ENCODE measurements around the gene VSTM2L. TPM values are rescaled to one million over a fixed set of nuclear protein-coding genes. Genes with fewer than 3 reads are reported as not detected.

The VSTM2L gene
- total RNA-seq, 1 donor from 2014 or later, result 12.9 TPM

DNA sequence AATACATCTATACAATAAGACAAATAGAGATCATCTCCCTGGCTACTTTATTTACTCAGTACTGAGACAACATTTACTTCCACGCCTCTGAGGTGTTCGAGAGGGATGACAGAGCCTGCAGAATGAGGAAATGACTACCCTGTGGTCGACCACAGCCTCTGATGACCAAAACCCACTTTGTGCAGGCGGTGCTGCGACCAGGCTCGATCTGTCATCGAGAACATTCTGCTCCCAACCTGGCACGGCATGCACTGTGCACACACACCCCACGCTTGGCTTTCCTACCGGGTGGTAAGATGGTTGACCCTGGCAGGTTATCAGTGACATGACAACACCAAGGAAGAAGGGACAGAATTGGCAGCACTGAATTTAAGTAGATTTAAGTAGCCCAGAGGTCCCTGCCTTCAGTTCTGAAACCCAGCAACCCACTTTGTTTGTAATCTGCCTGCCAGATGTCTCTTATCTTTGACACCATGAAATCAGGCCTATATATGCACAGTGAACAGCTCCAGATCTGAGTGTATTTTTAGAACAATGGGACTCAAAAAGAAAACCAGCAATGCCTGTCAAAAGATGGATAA is 87.7 kb downstream of the VSTM2L start:
- peak overlapping the region; percentile 74 for H3K27ac ChIP-seq
- no peak for TF ChIP-seq CTCF (IDR thresholded peaks at IDR 0.05)
- no peaks in the 10 kb centered on the region for H3K9me3 ChIP-seq
- intact Hi-C loops (cut with DNase I), result no loop called here
- no peak overlapping the region for H3K4me3 ChIP-seq
- DNase-seq (peak; percentile 80), ATAC-seq (peak; percentile 66)
- peaks cover 80% of the 10 kb centered on the region for H3K4me1 ChIP-seq
- no peaks in the 10 kb centered on the region for H3K27me3 ChIP-seq
- H3K36me3 ChIP-seq, result peaks cover 13% of the 10 kb centered on the region

DNA sequence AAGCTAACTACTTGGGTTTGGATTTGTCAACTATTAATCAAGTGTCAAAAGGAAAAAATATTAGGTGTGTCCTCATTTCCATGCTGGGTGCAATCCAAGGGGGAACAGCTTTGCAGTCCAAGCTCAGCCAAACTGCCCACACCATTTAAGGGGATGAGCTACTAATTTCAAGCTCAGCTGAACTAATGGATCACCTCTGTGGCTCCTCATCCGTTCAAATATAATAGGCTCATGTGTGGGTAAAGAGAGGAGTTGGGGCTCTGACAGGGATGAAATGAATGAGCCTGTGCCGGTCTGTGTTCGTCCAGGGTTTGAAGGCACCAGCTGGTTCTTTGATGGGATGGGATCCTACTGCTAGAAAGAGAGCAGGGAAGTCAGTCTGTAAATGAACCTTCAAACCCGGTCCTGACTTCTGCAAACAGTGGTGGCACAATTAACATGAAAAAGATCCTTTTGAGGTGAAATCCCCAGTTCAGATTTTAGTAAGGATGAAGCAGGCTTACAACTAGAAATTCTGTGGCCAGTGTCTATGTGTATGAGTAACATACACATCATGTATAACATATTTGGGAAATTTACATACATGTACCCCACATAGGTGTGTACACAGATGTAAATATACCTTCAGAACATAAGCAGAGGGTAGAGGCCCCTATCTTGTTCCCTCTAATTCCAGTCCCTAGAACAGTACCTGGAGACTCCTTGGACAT is 88.4 kb downstream of the VSTM2L start:
- H3K4me1 ChIP-seq, result peaks cover 75% of the 10 kb centered on the region
- peak overlapping the region; percentile 74 for H3K27ac ChIP-seq
- peaks cover 20% of the 10 kb centered on the region for H3K36me3 ChIP-seq
- no peak for DNase-seq
- TF ChIP-seq CTCF (IDR thresholded peaks at IDR 0.05), result no peak
- H3K27me3 ChIP-seq, result no peaks in the 10 kb centered on the region
- no peaks in the 10 kb centered on the region for H3K9me3 ChIP-seq
- no peak for ATAC-seq
- no peak overlapping the region for H3K4me3 ChIP-seq
- intact Hi-C loops (cut with DNase I), result no loop called here

DNA sequence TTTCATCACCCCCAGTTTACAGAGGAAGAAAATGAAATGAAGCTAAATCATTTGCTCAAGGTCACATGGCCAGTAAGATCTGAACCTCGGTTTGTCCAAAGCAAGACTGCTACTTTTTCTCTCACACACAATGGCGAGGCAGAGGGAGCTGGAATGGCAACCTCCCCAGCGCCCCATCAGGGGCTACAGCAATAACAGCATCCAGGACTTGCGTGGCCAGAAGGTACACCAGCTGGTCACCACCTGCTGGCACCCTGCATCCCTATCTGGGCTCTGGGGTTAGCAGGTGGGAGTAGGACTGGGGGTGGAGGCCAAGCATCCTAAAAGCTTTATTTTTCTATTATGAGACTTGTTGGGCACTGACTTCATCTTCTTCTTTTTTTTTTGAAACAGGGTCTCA is 89.0 kb downstream of the VSTM2L start:
- Histone ChIP-seq H3K4me3 (no peak overlapping the region), H3K4me1 (peaks cover 69% of the 10 kb centered on the region), H3K27me3 (no peaks in the 10 kb centered on the region), H3K27ac (peak overlapping the region; percentile 74), H3K9me3 (no peaks in the 10 kb centered on the region), H3K36me3 (peaks cover 26% of the 10 kb centered on the region)
- intact Hi-C loops (cut with DNase I), result no loop called here
- DNase-seq, result no peak
- no peak for ATAC-seq
- no peak for TF ChIP-seq CTCF (IDR thresholded peaks at IDR 0.05)

DNA sequence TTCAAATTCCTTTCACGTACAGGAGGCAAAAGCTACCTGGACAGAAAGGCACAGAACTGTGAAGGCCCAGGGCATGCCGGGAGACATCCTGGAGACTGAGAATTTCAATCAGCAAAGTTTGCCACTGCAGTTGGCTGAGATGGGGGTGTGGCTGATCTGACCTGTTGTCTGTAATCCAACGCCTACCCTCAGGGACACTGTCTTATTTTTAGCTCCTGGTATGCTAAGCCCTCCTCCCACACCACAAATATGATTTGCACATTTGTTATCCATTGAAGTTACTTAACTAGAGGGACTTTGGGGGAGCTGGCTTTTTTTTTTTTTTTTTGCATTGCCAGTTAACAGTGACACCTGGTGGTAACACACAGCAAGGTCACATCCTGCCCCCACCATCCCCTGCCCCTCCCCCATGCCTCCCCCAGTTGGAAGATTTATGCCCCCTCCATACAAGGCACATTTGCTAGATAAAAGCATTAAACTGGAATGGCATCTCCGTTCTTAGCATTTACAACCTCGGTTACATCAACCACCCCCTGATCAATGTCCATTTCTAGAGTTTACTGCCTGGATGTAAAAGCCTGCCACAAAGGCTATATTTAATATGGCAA is 90.0 kb downstream of the VSTM2L start:
- Histone ChIP-seq H3K27me3 (no peaks in the 10 kb centered on the region), H3K4me1 (peaks cover 59% of the 10 kb centered on the region), H3K9me3 (no peaks in the 10 kb centered on the region), H3K4me3 (no peak overlapping the region), H3K36me3 (peaks cover 36% of the 10 kb centered on the region), H3K27ac (no peak overlapping the region)
- TF ChIP-seq CTCF (IDR thresholded peaks at IDR 0.05), result peak; percentile 69
- ATAC-seq, result peak; percentile 65
- DNase-seq, result no peak
- intact Hi-C loops (cut with DNase I), result no loop called here

DNA sequence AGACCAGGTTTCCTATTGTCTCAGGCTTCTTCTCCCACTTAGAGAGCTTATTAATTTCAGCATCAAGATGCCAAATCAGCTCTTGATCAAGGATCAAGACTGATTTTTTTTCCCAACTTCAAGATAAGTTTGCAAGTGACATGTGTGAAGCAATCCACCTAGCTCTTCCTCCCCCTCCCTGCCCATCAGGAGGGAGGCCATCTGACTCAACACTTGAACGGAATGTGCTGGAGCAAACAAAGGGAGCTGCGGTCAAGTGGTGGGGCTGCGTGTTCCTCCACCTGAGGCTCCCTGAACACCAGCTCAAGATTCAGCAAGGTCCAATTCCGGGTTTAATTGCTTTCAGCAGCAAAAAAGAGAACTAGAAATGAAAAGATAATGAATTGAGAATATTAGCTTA is 91.6 kb downstream of the VSTM2L start:
- Histone ChIP-seq H3K9me3 (no peaks in the 10 kb centered on the region), H3K36me3 (peaks cover 47% of the 10 kb centered on the region), H3K27me3 (no peaks in the 10 kb centered on the region), H3K4me1 (peaks cover 46% of the 10 kb centered on the region), H3K4me3 (no peak overlapping the region), H3K27ac (no peak overlapping the region)
- intact Hi-C loops (cut with DNase I), result no loop called here
- no peak for TF ChIP-seq CTCF (IDR thresholded peaks at IDR 0.05)
- DNase-seq (peak; percentile 77), ATAC-seq (peak; percentile 70)

Other genes with a start within 250 kb of the VSTM2L start
- gene CTNNBL1, start 209.1 kb upstream of the VSTM2L start, total RNA-seq, result 52.8 TPM
- 16.3 TPM for gene TTI1, start 130.3 kb downstream of the VSTM2L start, total RNA-seq
- 33.1 TPM for gene RPRD1B, start 130.6 kb downstream of the VSTM2L start, total RNA-seq